ENCODE data around the gene CTNND2. TPM values are rescaled to one million over a fixed set of nuclear protein-coding genes. Genes with fewer than 3 reads are reported as not detected.

The CTNND2 gene
- total RNA-seq, 4 donors from 2014 or later, result 8.3 TPM; not detected in 3

- no peak for TF ChIP-seq CTCF (IDR thresholded peaks at IDR 0.05; ENCODE audit: low read depth)
These were observed 245.9 kb downstream of the CTNND2 start for GRCh38 chr5:11658376-11658775.

GRCh38 chr5:11656916-11657315, 247.3 kb downstream of the CTNND2 start:
- TF ChIP-seq CTCF (IDR thresholded peaks at IDR 0.05; ENCODE audit: low read depth), result no peak

- no peak for TF ChIP-seq CTCF (IDR thresholded peaks at IDR 0.05; ENCODE audit: low read depth)
These were observed 248.6 kb downstream of the CTNND2 start for GRCh38 chr5:11655681-11656080.

- TF ChIP-seq CTCF (IDR thresholded peaks at IDR 0.05; ENCODE audit: low read depth), result no peak
These were observed 253.3 kb downstream of the CTNND2 start for GRCh38 chr5:11650936-11651335.

GRCh38 chr5:11646141-11646540, 258.1 kb downstream of the CTNND2 start:
- no peak for TF ChIP-seq CTCF (IDR thresholded peaks at IDR 0.05; ENCODE audit: low read depth)

- TF ChIP-seq CTCF (IDR thresholded peaks at IDR 0.05; ENCODE audit: low read depth), result no peak
These were observed 261.8 kb downstream of the CTNND2 start for GRCh38 chr5:11642438-11642837.

GRCh38 chr5:11640158-11640873, 263.9 kb downstream of the CTNND2 start:
- TF ChIP-seq CTCF (IDR thresholded peaks at IDR 0.05; ENCODE audit: low read depth), result no peak

Data from subcutaneous adipose tissue (tissue), 4 donors.